Islet precursor cell (in vitro differentiated cells): ENCODE measurements around the gene ZNHIT2.

Experiments used
- DNase-seq: peaks from one replicate; pipeline ENCODE4 v3.0.0-alpha.2; 2018

The ZNHIT2 gene

GRCh38 chr11:65118097-65118837, 766 bp upstream of the ZNHIT2 start:
- no peak for DNase-seq

- peak; percentile 70 for DNase-seq
Measured at GRCh38 chr11:65116370-65117205, 913 bp downstream of the ZNHIT2 start.

GRCh38 chr11:65115361-65116082, 2.0 kb downstream of the ZNHIT2 start:
- DNase-seq, result no peak

- DNase-seq, result no peak
Measured at GRCh38 chr11:65114538-65115171, 2.8 kb downstream of the ZNHIT2 start.

GRCh38 chr11:65113839-65114238, 3.7 kb downstream of the ZNHIT2 start:
- DNase-seq, result no peak

- DNase-seq, result no peak
Measured at GRCh38 chr11:65113361-65113756, 4.1 kb downstream of the ZNHIT2 start.

GRCh38 chr11:65112546-65113360, 4.7 kb downstream of the ZNHIT2 start:
- DNase-seq, result peak; percentile 78

GRCh38 chr11:65111744-65112545, 5.6 kb downstream of the ZNHIT2 start, which contains the start of gene TM7SF2:
Gene TM7SF2, plus strand, starts transcription at chr11:65111872. Its CDS starts 144 bp downstream, at chr11:65112016.
- DNase-seq, result peak; percentile 98

- no peak for DNase-seq
Measured at GRCh38 chr11:65111159-65111743, 6.2 kb downstream of the ZNHIT2 start.

GRCh38 chr11:65110354-65110861, 7.1 kb downstream of the ZNHIT2 start:
- DNase-seq, result peak; percentile 95

- DNase-seq, result no peak
Measured at GRCh38 chr11:65109231-65110198, 8.0 kb downstream of the ZNHIT2 start.

- DNase-seq, result no peak
Measured at GRCh38 chr11:65108469-65109123, 8.9 kb downstream of the ZNHIT2 start.

- no peak for DNase-seq
Measured at GRCh38 chr11:65107751-65108468, 9.6 kb downstream of the ZNHIT2 start.

- DNase-seq, result no peak
Measured at GRCh38 chr11:65107078-65107477, 10.4 kb downstream of the ZNHIT2 start.

GRCh38 chr11:65104628-65105027, 12.9 kb downstream of the ZNHIT2 start:
- DNase-seq, result no peak

GRCh38 chr11:65103476-65103875, 14.0 kb downstream of the ZNHIT2 start:
- DNase-seq, result no peak

GRCh38 chr11:65102142-65103095, 15.1 kb downstream of the ZNHIT2 start:
- DNase-seq, result no peak
